ENCODE measurements around the gene KIF2C. TPM values are rescaled to one million over a fixed set of nuclear protein-coding genes. Genes with fewer than 3 reads are reported as not detected.
"Not testable (repeated sequence)": the region's sequence is repeated elsewhere in the genome, so short reads cannot be mapped to it uniquely, and the experiment has no call there.

KIF2C gene
- total RNA-seq, 1 donor from 2014 or later: 68.7 TPM

DNA sequence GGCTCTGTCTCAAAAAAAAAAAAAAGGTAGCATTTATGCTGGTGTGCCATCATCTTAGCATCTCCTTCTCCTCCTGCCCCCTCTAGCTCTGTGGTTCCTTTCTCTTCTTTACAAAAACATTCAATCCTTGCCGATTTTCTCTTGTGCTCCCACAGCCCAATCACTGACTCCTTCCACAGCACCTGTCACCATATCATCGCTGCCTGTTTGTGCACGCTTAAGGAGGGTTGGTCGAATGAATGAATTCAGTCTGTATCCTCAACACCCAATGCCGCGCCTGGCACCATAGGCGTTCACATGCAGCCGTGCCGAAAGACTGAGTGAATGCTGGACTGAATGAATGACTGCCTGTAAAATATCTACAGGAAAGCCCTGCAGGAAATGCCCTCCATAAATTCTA lies 16.6 kb upstream of the KIF2C start:
- H3K9me3 Mint-ChIP-seq: no peaks in the 10 kb centered on the region
- H3K4me1 Mint-ChIP-seq (ENCODE audit: low read depth): peaks cover 65% of the 10 kb centered on the region
- H3K4me3 Mint-ChIP-seq: peak overlapping the region; percentile 86
- intact Hi-C loops (cut with micrococcal nuclease): loop anchor here (2.0 to 5.0 kb wide), 4 partner anchors 52 to 964 kb away; partner anchors contain the start of genes EIF2B3, GPBP1L1, RPS8 and TESK2
- no peak for DNase-seq (ENCODE audit: low spot score)
- no peaks in the 10 kb centered on the region for H3K27me3 Mint-ChIP-seq (ENCODE audit: insufficient read depth)
- peaks cover 9% of the 10 kb centered on the region for H3K36me3 Mint-ChIP-seq (ENCODE audit: low read depth)
- H3K27ac Mint-ChIP-seq: peak overlapping the region; percentile 95

DNA sequence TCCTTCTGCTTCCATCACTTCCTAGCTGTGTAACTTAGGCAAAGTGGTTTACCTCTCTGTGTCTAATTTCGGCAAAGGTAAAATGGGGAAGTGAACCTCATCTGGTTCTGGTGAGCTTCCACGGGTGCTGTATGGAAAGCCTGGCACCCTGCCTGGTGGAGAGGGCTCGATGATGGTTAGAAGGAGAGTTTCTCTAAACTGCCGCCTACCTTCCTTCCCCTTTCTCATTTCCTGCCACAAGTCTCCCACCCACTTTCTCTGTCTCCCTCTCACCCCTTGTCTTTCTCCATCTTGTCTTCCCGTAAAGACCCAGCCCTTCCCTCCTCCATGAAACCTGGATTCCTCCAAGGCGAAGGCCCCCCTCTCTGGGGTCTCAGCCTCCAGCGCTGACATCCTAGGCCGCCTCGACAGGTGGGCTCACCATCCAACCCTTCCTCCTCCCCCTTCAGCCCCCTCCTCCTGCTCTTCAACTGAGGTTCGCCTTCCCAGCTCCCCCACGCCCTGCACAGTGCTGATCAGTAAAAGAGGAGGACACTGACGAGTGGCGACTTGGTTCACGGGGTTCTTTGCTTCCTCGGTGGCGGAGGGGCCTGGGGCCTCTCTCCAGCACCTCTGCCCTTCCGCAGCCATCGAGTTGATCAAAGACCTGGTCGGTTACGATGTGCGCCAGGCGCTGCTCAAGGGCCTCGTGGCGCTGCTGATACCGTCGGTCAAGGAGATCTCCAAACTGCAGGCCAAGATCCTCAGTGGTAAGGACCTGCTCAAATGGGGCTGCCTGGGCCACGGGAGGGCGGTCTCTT lies 15.9 kb upstream of the KIF2C start:
- Mint-ChIP-seq H3K9me3 (no peaks in the 10 kb centered on the region), H3K27me3 (ENCODE audit: insufficient read depth) (no peaks in the 10 kb centered on the region), H3K4me1 (ENCODE audit: low read depth) (peaks cover 63% of the 10 kb centered on the region), H3K27ac (peak overlapping the region; percentile 95), H3K36me3 (ENCODE audit: low read depth) (peaks cover 9% of the 10 kb centered on the region), H3K4me3 (peak overlapping the region; percentile 86)
- no peak for DNase-seq (ENCODE audit: low spot score)
- intact Hi-C loops (cut with micrococcal nuclease): loop anchor here (2.0 to 5.0 kb wide), 4 partner anchors 51 to 964 kb away; partner anchors contain the start of genes EIF2B3, GPBP1L1, RPS8 and TESK2

- intact Hi-C loops (cut with micrococcal nuclease): loop anchor here (5.0 kb wide), 3 partner anchors 263 to 963 kb away; partner anchors contain the start of genes EIF2B3, GPBP1L1, TESK2 and TMEM69
- Mint-ChIP-seq H3K27ac (peak overlapping the region; percentile 77), H3K36me3 (ENCODE audit: low read depth) (peaks cover 9% of the 10 kb centered on the region), H3K4me3 (peak overlapping the region; percentile 85), H3K9me3 (no peaks in the 10 kb centered on the region), H3K27me3 (ENCODE audit: insufficient read depth) (no peaks in the 10 kb centered on the region), H3K4me1 (ENCODE audit: low read depth) (peaks cover 62% of the 10 kb centered on the region)
- no peak for DNase-seq (ENCODE audit: low spot score)
Observed at GRCh38 chr1:44724296-44724954, 15.2 kb upstream of the KIF2C start.

- DNase-seq (ENCODE audit: low spot score): no peak
- no peaks in the 10 kb centered on the region for H3K27me3 Mint-ChIP-seq (ENCODE audit: insufficient read depth)
- H3K4me3 Mint-ChIP-seq: peak overlapping the region; percentile 85
- H3K36me3 Mint-ChIP-seq (ENCODE audit: low read depth): peaks cover 9% of the 10 kb centered on the region
- H3K4me1 Mint-ChIP-seq (ENCODE audit: low read depth): peaks cover 59% of the 10 kb centered on the region
- intact Hi-C loops (cut with micrococcal nuclease): loop anchor here (5.0 kb wide), 3 partner anchors 262 to 962 kb away; partner anchors contain the start of genes EIF2B3, GPBP1L1, TESK2 and TMEM69
- peak overlapping the region; percentile 77 for H3K27ac Mint-ChIP-seq
- no peaks in the 10 kb centered on the region for H3K9me3 Mint-ChIP-seq
Observed at GRCh38 chr1:44724955-44725698, 14.5 kb upstream of the KIF2C start.

- peak; percentile 87 for DNase-seq (ENCODE audit: low spot score)
- intact Hi-C loops (cut with micrococcal nuclease): loop anchor here (1.0 to 10.0 kb wide), 12 partner anchors 8 to 854 kb away; partner anchors contain the start of genes KIF2C, NASP, PLK3 and RPS8
- Mint-ChIP-seq H3K27ac (peak within 1 kb of the TSS; percentile 100), H3K27me3 (ENCODE audit: insufficient read depth) (peaks cover 3% of the 10 kb centered on the region), H3K36me3 (ENCODE audit: low read depth) (no peaks in the 10 kb centered on the region), H3K4me3 (peak within 1 kb of the TSS; percentile 60), H3K4me1 (ENCODE audit: low read depth) (peaks cover 35% of the 10 kb centered on the region), H3K9me3 (no peaks in the 10 kb centered on the region)
Observed at GRCh38 chr1:44730741-44731512, 8.7 kb upstream of the KIF2C start, which contains the start of gene RNU5D-1. TSS of gene RNU5D-1 (minus strand) at chr1:44731170.

DNA sequence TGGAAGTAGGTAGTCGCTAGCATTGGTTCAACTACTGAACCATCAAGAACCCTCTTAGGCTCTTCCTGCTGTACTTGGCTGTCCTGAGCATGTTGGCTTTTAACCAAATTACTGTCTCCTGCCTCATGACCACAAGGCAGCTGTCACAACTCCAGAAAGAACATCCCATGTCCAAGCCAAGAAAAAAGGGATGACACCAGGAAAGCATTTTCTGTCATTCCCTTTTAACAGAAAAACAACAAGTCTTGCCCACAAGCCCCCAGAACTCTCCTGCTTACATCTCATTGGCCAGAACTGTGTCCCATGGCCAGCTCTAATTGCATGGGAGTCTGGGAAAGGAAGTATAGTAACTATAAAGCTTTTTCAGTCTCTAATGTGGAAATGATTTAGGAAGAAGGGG lies 6.3 kb upstream of the KIF2C start:
- intact Hi-C loops (cut with micrococcal nuclease): loop anchor here (10.0 kb wide), 1 partner anchor 851 kb away; the partner anchor contains the start of gene NASP
- H3K27me3 Mint-ChIP-seq (ENCODE audit: insufficient read depth): peaks cover 3% of the 10 kb centered on the region
- no peak overlapping the region for H3K4me3 Mint-ChIP-seq
- no peaks in the 10 kb centered on the region for H3K36me3 Mint-ChIP-seq (ENCODE audit: low read depth)
- no peak for DNase-seq (ENCODE audit: low spot score)
- peaks cover 27% of the 10 kb centered on the region for H3K4me1 Mint-ChIP-seq (ENCODE audit: low read depth)
- no peak overlapping the region for H3K27ac Mint-ChIP-seq
- no peaks in the 10 kb centered on the region for H3K9me3 Mint-ChIP-seq

DNA sequence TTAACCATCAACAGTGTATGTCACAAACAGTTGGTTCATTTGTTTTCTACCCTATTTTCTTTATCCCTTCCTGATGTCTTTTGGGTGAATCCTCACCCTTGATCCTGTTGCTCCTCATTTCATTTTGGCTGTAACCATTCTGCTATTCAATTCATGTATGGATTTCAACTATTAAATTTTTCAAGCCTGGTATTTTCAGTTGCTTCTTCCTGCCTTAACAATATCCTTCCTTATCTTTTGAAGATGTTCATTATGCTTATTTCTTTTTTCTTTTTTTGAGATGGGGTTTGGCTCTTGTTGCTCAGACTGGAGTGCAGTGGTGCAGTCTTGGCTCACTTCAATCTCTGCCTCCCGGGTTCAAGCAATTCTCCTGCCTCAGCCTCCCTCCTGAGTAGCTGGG lies 5.9 kb upstream of the KIF2C start:
- Mint-ChIP-seq H3K27me3 (ENCODE audit: insufficient read depth) (peaks cover 3% of the 10 kb centered on the region), H3K27ac (no peak overlapping the region), H3K4me3 (no peak overlapping the region), H3K4me1 (ENCODE audit: low read depth) (peaks cover 26% of the 10 kb centered on the region), H3K9me3 (no peaks in the 10 kb centered on the region), H3K36me3 (ENCODE audit: low read depth) (no peaks in the 10 kb centered on the region)
- DNase-seq (ENCODE audit: low spot score): no peak
- intact Hi-C loops (cut with micrococcal nuclease): loop anchor here (10.0 kb wide), 1 partner anchor 851 kb away; the partner anchor contains the start of gene NASP

GRCh38 chr1:44735992-44736391 lies 3.6 kb upstream of the KIF2C start:
- DNase-seq (ENCODE audit: low spot score): no peak
- Mint-ChIP-seq H3K27me3 (ENCODE audit: insufficient read depth) (peaks cover 3% of the 10 kb centered on the region), H3K4me3 (no peak overlapping the region), H3K4me1 (ENCODE audit: low read depth) (peaks cover 30% of the 10 kb centered on the region), H3K27ac (no peak overlapping the region), H3K36me3 (ENCODE audit: low read depth) (peaks cover 1% of the 10 kb centered on the region), H3K9me3 (no peaks in the 10 kb centered on the region)
- intact Hi-C loops (cut with micrococcal nuclease): loop anchor here (5.0 to 10.0 kb wide), 2 partner anchors 849 to 951 kb away; partner anchors contain the start of genes GPBP1L1, NASP and TMEM69

DNA sequence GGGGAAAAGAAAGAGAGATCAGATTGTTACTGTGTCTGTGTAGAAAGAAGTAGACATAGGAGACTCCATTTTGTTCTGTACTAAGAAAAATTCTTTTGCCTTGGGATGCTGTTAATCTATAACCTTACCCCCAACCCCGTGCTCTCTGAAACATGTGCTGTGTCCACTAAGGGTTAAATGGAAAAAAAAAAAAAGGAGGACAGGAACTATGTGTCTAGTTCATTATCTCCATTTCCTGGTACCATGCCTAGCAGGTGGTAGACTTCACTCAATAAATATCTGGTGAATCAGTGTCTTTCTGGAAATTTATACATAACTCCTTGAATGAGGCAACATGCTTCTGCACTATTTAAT lies 707 bp upstream of the KIF2C start:
- not testable (repeated sequence) for H3K27me3 Mint-ChIP-seq (ENCODE audit: insufficient read depth); H3K9me3 Mint-ChIP-seq; DNase-seq (ENCODE audit: low spot score)
- intact Hi-C loops (cut with micrococcal nuclease): loop anchor here (1.0 to 10.0 kb wide), 8 partner anchors 8 to 948 kb away; partner anchors contain the start of genes GPBP1L1, NASP, PLK3 and RNU5D-1
- peaks cover 13% of the 10 kb centered on the region for H3K36me3 Mint-ChIP-seq (ENCODE audit: low read depth)
- H3K27ac Mint-ChIP-seq: peak overlapping the region; percentile 90
- H3K4me3 Mint-ChIP-seq: peak overlapping the region; percentile 92
- peaks cover 31% of the 10 kb centered on the region for H3K4me1 Mint-ChIP-seq (ENCODE audit: low read depth)

GRCh38 chr1:44740179-44740617 lies 561 bp downstream of the KIF2C start:
- Mint-ChIP-seq H3K9me3 (no peaks in the 10 kb centered on the region), H3K36me3 (ENCODE audit: low read depth) (peaks cover 20% of the 10 kb centered on the region), H3K27me3 (ENCODE audit: insufficient read depth) (no peaks in the 10 kb centered on the region), H3K4me1 (ENCODE audit: low read depth) (peaks cover 37% of the 10 kb centered on the region), H3K4me3 (peak overlapping the region; percentile 92), H3K27ac (peak overlapping the region; percentile 90)
- no peak for DNase-seq (ENCODE audit: low spot score)
- intact Hi-C loops (cut with micrococcal nuclease): no loop called here

DNA sequence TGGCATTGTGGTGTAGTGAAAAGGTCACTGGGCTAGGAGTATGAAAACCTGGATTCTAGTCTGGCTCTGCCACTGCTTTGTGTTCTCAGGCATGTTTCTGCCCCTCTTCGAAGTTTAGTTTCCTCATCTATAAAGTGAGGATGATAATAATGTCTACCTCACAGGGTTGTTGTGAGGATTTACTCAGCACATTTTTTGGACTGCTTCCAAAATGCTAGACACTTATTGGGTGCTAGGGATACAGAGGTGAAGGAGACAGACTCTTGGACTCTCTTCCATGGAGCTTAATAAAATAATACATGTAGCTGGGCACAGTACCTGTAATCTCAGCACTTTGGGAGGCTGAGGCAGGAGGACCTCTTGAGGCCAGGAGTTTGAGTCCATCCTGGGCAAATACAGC lies 3.6 kb downstream of the KIF2C start:
- H3K27me3 Mint-ChIP-seq (ENCODE audit: insufficient read depth): no peaks in the 10 kb centered on the region
- H3K36me3 Mint-ChIP-seq (ENCODE audit: low read depth): peaks cover 30% of the 10 kb centered on the region
- H3K27ac Mint-ChIP-seq: peak overlapping the region; percentile 92
- intact Hi-C loops (cut with micrococcal nuclease): no loop called here
- peak overlapping the region; percentile 76 for H3K4me3 Mint-ChIP-seq
- H3K9me3 Mint-ChIP-seq: no peaks in the 10 kb centered on the region
- DNase-seq (ENCODE audit: low spot score): no peak
- peaks cover 53% of the 10 kb centered on the region for H3K4me1 Mint-ChIP-seq (ENCODE audit: low read depth)
